Small intestine (tissue), 7 donors: Measurements from ENCODE around the gene SERPINE1. TPM values are rescaled to one million over a fixed set of nuclear protein-coding genes. Genes with fewer than 3 reads are reported as not detected.

Experiments
- DNase-seq, 2 donors: peaks; one replicate each; pipeline versions ENCODE4 v3.0.0 to v3.0.0-alpha.2; 2013
- FAIRE-seq: peaks from 2 replicates; lab custom pipeline; 2012; peaks lifted over from hg19 to GRCh38; lab: Jason Lieb, UNC
- H3K27ac ChIP-seq, 3 donors: one replicate each; pipeline ENCODE4 v1.5.1; 2013; ENCODE audit warnings: low read length in 2 of 3, mild to moderate bottlenecking in 2 of 3, control low read depth in 1 of 3, inconsistent platforms in 1 of 3, low read depth in 1 of 3, moderate library complexity in 1 of 3
- H3K27me3 ChIP-seq, 3 donors: one replicate each; pipeline ENCODE4 v1.6.1; 2013; ENCODE audit warnings: low read length in 3 of 3, inconsistent platforms in 1 of 3; ENCODE audit not compliant: control insufficient read depth in 3 of 3, insufficient read depth in 3 of 3
- H3K36me3 ChIP-seq, 3 donors: one replicate each; pipeline ENCODE4 v1.6.1; 2013; ENCODE audit warnings: low read length in 3 of 3, inconsistent platforms in 1 of 3, low read depth in 1 of 3, mild to moderate bottlenecking in 1 of 3, moderate library complexity in 1 of 3; ENCODE audit not compliant: control insufficient read depth in 3 of 3, insufficient read depth in 2 of 3
- H3K4me1 ChIP-seq, 3 donors: one replicate each; pipeline ENCODE4 v1.6.1; 2013; ENCODE audit warnings: low read length in 2 of 3, inconsistent platforms in 1 of 3, low read depth in 1 of 3, mild to moderate bottlenecking in 1 of 3, moderate library complexity in 1 of 3; ENCODE audit not compliant: control insufficient read depth in 3 of 3, insufficient read depth in 2 of 3
- H3K4me3 ChIP-seq, 3 donors: one replicate each; pipeline ENCODE4 v1.5.1; 2013; ENCODE audit warnings: low read length in 3 of 3, control low read depth in 1 of 3, inconsistent platforms in 1 of 3, low read depth in 1 of 3, mild to moderate bottlenecking in 1 of 3, moderate library complexity in 1 of 3
- H3K9me3 ChIP-seq, 2 donors: one replicate each; pipeline ENCODE4 v1.6.1; 2013; ENCODE audit warnings: low read depth in 1 of 2, low read length in 1 of 2; ENCODE audit not compliant: control insufficient read depth in 2 of 2, insufficient read depth in 1 of 2
- WGBS, 3 donors: extraction: QIAGEN DNeasy Blood & Tissue Kit; methylation state at CpG; one replicate each; pipeline ENCODE4 v1.1.7; 2013; 5-methylcytosine and 5-hydroxymethylcytosine counted together
- polyA plus RNA-seq, 4 donors: library from polyadenylated mRNA; stranded (reverse) in 3 of 4; unstranded in 1 of 4; fragments of 200-250 nt in 3 of 4; fragments of 120-200 nt in 1 of 4; gene quantifications; one replicate each; pipeline versions ENCODE4 v1.2.1 to v1.2.3, GENCODE V29; 2013
- donor health status: healthy with polysubstance abuse.
- donor health status: control.
- donor health status: control.
- donor health status: Bipolar disorder and iron deficiency.
- donor health status: healthy.

SERPINE1 gene
- polyA plus RNA-seq, 4 donors, result 0.80 to 35.4 (median 2.7) TPM

DNA sequence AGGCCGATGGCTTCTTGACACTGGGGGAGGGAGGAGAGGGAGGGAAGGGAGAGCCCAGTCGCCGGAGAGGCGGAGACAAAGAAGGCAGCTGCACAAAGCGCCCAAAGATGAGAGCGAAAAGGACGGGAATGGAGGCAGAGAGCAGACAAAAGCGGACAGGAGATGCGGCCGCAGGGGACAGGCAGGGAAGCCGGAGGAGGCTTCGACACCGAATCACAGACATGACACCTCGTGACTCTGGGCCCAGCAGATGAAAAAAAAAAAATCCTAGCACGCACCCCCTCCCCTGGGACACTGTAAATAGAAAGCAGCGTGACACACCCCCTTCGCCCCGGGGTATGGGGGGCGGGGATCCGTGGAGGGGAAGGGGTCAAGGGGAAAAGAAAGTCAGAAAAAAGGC, 52.2 kb downstream of the SERPINE1 start:
- peaks cover 10 to 79% (median 37%) of the 10 kb centered on the region in 3 donors for H3K27me3 ChIP-seq
- H3K9me3 ChIP-seq, result no peaks in the 10 kb centered on the region
- peaks cover 0 to 4% (median 3%) of the 10 kb centered on the region in 3 donors for H3K4me1 ChIP-seq
- H3K36me3 ChIP-seq, result no peaks in the 10 kb centered on the region
- H3K27ac ChIP-seq, result no peak overlapping the region
- WGBS, 3 donors, result 2 to 3% (median 2%) methylated on average over 17 to 20 of the region's 20 CpGs
- DNase-seq (no peak), FAIRE-seq (no peak)
- H3K4me3 ChIP-seq, result no peak overlapping the region

- Histone ChIP-seq H3K36me3 (no peaks in the 10 kb centered on the region), H3K27ac (no peak overlapping the region), H3K9me3 (no peaks in the 10 kb centered on the region), H3K27me3 (peaks cover 10 to 73% (median 32%) of the 10 kb centered on the region in 3 donors), H3K4me3 (peak overlapping the region in 1 of 3 donors; percentile 13), H3K4me1 (peaks cover 0 to 4% (median 3%) of the 10 kb centered on the region in 3 donors)
- no peak for FAIRE-seq
- 2 to 3% (median 3%) methylated on average over 19 to 27 of the region's 27 CpGs for WGBS, 3 donors
- DNase-seq, result no peak
Measured at GRCh38 chr7:101179713-101180112, 52.8 kb downstream of the SERPINE1 start.

- Histone ChIP-seq H3K4me1 (peaks cover 0 to 7% (median 3%) of the 10 kb centered on the region in 3 donors), H3K4me3 (peak within 1 kb of the TSS in 1 of 3 donors; percentile 13), H3K9me3 (no peaks in the 10 kb centered on the region), H3K36me3 (no peaks in the 10 kb centered on the region), H3K27me3 (peaks cover 10 to 68% (median 32%) of the 10 kb centered on the region in 3 donors), H3K27ac (no peak within 1 kb of the TSS)
- FAIRE-seq, result no peak
- DNase-seq, result no peak
- 2 to 3% (median 3%) methylated on average over 21 to 56 of the region's 56 CpGs for WGBS, 3 donors
Measured at GRCh38 chr7:101180130-101180755, 53.3 kb downstream of the SERPINE1 start, which contains the start of gene NAT16. TSS of gene NAT16 (minus strand) at chr7:101180293. CDS start at chr7:101174807, 5,486 bp downstream.

DNA sequence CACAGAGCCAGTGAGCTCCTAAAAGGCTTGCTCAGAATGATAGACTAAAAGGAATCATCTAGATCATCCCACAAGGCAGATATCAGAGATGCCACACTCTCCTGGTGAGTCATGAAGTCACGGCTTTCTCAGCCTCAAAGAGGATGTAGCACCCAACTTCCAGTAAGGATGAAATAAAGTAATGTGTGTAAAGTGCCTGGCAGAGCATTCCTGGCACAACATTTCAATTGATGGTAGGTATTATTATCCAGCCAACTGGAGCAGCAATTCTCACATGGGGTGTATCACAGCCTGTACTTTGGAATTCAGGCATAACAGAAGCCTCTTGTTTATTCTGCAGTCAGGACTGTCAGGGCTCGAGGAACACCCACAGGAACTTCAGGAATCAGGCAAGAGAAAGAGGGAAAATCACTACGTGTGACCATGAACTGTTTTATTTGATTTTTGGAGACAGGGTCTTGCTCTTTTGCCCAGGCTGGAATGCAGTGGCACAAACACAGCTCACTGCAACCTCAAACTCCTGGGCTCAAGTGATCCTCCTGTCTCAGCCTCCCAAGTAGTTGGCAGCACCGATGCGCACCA, 58.4 kb downstream of the SERPINE1 start:
- peaks cover 0 to 8% (median 0%) of the 10 kb centered on the region in 3 donors for H3K4me1 ChIP-seq
- H3K27ac ChIP-seq, result no peak overlapping the region
- no peak for FAIRE-seq
- WGBS, 3 donors, result 43 to 52% (median 44%) methylated on average over 5 of the region's 5 CpGs
- peaks cover 2 to 18% (median 17%) of the 10 kb centered on the region in 3 donors for H3K27me3 ChIP-seq
- no peak overlapping the region for H3K4me3 ChIP-seq
- no peaks in the 10 kb centered on the region for H3K9me3 ChIP-seq
- peak; percentile 35 to 44 for DNase-seq
- peaks cover 0 to under 1% (median 0%) of the 10 kb centered on the region in 3 donors for H3K36me3 ChIP-seq

- no peak for DNase-seq
- H3K27me3 ChIP-seq, result peaks cover 0 to 12% (median 9%) of the 10 kb centered on the region in 3 donors
- WGBS, 3 donors, result 62 to 66% (median 64%) methylated on average over 6 of the region's 6 CpGs
- H3K4me1 ChIP-seq, result peaks cover 0 to 8% (median 0%) of the 10 kb centered on the region in 3 donors
- peaks cover 0 to 5% (median 0%) of the 10 kb centered on the region in 3 donors for H3K36me3 ChIP-seq
- H3K9me3 ChIP-seq, result no peaks in the 10 kb centered on the region
- no peak overlapping the region for H3K27ac ChIP-seq
- FAIRE-seq, result no peak
- H3K4me3 ChIP-seq, result no peak overlapping the region
Measured at GRCh38 chr7:101186194-101186593, 59.3 kb downstream of the SERPINE1 start.

- 73 to 94% (median 83%) methylated on average over 4 of the region's 4 CpGs for WGBS, 3 donors
- Histone ChIP-seq H3K27ac (no peak overlapping the region), H3K4me1 (peaks cover 0 to 9% (median 0%) of the 10 kb centered on the region in 3 donors), H3K9me3 (no peaks in the 10 kb centered on the region), H3K36me3 (peaks cover 0 to 5% (median 0%) of the 10 kb centered on the region in 3 donors), H3K27me3 (peaks cover 0 to 12% (median 3%) of the 10 kb centered on the region in 3 donors), H3K4me3 (no peak overlapping the region)
- DNase-seq (no peak), FAIRE-seq (no peak)
Measured at GRCh38 chr7:101186844-101187428, 60.0 kb downstream of the SERPINE1 start.

Other genes with a start within 250 kb of the SERPINE1 start
- 1 to 10 TPM; 2.2 to 5.3 (median 4.2) TPM for gene UFSP1, start 237.4 kb upstream of the SERPINE1 start, polyA plus RNA-seq
- 10 to 100 TPM in 2 of 4 donors, 1 to 10 TPM in 2; 3.5 to 11.2 (median 7.7) TPM for gene ACHE, start 231.2 kb upstream of the SERPINE1 start, polyA plus RNA-seq
- 100 to 1,000 TPM in 2 of 4 donors, 10 to 100 TPM in 2; 49.6 to 242 (median 104) TPM for gene MUC3A, start 177.6 kb upstream of the SERPINE1 start, polyA plus RNA-seq
- gene MUC12, start 157.5 kb upstream of the SERPINE1 start, polyA plus RNA-seq, result 10 to 100 TPM in 3 of 4 donors, 1 to 10 TPM in 1; 2.6 to 31.8 (median 17.0) TPM
- gene MUC17, start 107.0 kb upstream of the SERPINE1 start, polyA plus RNA-seq, result 100 to 1,000 TPM in 1 of 4 donors, 10 to 100 TPM in 3; 16.1 to 243 (median 23.7) TPM
- 10 to 100 TPM in 2 of 4 donors, 1 to 10 TPM in 2; 7.6 to 24.9 (median 12.5) TPM for gene TRIM56, start 41.6 kb upstream of the SERPINE1 start, polyA plus RNA-seq
- 100 to 1,000 TPM in 1 of 4 donors, 10 to 100 TPM in 3; 62.7 to 134 (median 87.3) TPM for gene AP1S1, start 27.4 kb downstream of the SERPINE1 start, polyA plus RNA-seq
- under 1 TPM in 2 of 4 donors, not detected in 2; 0.32 to 0.49 TPM for gene VGF, start 38.5 kb downstream of the SERPINE1 start, polyA plus RNA-seq
- under 1 TPM in 2 of 4 donors, not detected in 2; 0.04 to 0.10 TPM for gene NAT16, start 53.2 kb downstream of the SERPINE1 start, polyA plus RNA-seq
- gene MOGAT3, start 73.9 kb downstream of the SERPINE1 start, polyA plus RNA-seq, result 10 to 100 TPM; 15.4 to 69.3 (median 61.1) TPM
- 10 to 100 TPM; 54.5 to 67.0 (median 58.8) TPM for gene PLOD3, start 90.5 kb downstream of the SERPINE1 start, polyA plus RNA-seq
- 100 to 1,000 TPM in 3 of 4 donors, 10 to 100 TPM in 1; 68.1 to 240 (median 163) TPM for gene ZNHIT1, start 91.1 kb downstream of the SERPINE1 start, polyA plus RNA-seq
- 100 to 1,000 TPM in 3 of 4 donors, 10 to 100 TPM in 1; 47.1 to 315 (median 308) TPM for gene CLDN15, start 110.7 kb downstream of the SERPINE1 start, polyA plus RNA-seq
- 100 to 1,000 TPM; 136 to 319 (median 242) TPM for gene FIS1, start 118.0 kb downstream of the SERPINE1 start, polyA plus RNA-seq
- gene IFT22, start 194.7 kb downstream of the SERPINE1 start, polyA plus RNA-seq, result 10 to 100 TPM in 2 of 4 donors, 1 to 10 TPM in 2; 2.2 to 17.6 (median 8.3) TPM
- gene COL26A1, start 235.8 kb downstream of the SERPINE1 start, polyA plus RNA-seq, result under 1 TPM in 2 of 4 donors, not detected in 2; 0.10 to 0.12 TPM